HG03135 (cell line): ENCODE data around the gene COL8A1.
"Not testable (repeated sequence)": the region's sequence is repeated elsewhere in the genome, so short reads cannot be mapped to it uniquely, and the experiment has no call there.

Source experiments
- ATAC-seq: cut with Tn5 transposase; IDR thresholded peaks from one replicate; pipeline ENCODE4 v1.9.1; 2021; ENCODE audit warnings: mild to moderate bottlenecking, moderate library complexity; ENCODE audit not compliant: unreplicated experiment

The COL8A1 gene

DNA sequence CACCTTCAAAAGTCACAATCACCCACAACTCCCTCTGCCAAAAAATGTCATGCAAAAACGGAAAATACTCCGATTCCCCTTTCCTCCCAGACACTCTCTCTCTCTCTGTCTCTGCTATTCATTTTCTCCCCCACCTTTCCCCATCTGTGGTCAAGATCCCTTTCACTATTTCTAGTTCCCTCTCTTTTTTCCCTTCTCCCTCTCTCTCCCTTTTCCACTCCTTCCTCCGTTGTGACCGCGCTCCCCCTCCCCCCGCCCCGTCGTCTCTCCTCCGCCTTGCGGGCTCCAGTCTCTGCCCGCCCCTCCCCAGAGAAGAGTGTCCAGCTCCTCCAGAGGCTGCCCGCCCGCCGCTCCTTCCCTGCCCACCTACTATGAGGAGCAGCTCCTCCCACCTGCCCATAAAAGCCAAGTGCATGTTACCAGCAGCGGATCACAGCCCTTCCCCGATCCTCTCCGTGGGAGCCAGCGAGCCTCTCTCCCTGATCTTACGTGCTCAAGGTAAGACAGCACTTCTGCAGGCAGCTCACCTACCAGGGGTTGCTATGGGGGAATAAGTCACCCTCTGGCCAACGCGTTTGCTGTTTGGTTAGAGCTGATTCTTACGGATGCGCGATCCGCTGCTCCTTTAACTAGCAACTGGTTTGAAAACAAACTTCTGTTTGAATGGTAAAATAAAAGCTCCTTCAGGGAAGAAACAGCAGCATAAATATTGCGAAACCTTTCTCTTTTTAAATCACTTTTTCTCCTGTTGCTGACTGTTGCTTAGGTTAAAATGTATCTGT, at the start of gene COL8A1:
Gene COL8A1 (plus strand): TSS at position 428 of the 782 bp plus-strand sequence. CDS start 152,089 bp downstream, outside the sequence.
- no peak for ATAC-seq

DNA sequence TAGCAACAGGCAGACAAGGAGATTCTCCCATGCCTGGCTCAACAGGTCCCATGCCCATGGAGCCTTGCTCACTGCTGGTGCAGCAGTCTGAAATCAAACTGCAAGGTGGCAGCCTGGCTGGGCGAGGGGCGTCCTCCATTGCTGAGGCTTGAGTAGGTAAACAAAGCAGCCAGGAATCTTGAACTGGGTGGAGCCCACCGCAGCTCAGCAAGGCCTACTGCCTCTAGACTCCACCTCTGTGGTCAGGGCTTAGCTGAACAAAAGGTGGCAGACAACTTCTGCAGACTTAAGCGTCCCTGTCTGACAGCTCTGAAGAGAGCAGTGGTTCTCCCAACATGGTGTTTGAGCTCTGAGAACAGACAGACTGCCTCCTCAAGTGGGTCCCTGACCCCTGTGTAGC, 49.2 kb upstream of the COL8A1 start:
- not testable (repeated sequence) for ATAC-seq

DNA sequence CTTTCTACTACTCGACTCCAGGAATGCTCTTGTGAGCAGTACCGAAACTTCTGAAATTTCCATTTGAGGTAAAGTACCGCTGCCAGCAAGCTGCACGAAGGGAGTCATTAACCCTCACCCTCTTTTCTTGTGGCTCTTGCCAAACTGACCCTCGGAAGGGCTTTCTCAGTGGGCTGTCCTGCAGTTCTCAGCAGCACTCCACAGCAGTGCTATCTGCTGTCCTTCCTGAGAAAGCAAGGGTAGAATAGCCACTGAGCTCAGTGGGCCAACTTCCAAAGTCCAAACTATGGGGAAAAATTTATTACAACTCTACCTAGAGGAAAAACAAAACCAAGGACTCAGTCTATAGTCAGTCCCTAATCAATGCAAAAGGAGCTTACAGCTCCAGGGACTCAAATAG, 38.5 kb upstream of the COL8A1 start:
- ATAC-seq: no peak

DNA sequence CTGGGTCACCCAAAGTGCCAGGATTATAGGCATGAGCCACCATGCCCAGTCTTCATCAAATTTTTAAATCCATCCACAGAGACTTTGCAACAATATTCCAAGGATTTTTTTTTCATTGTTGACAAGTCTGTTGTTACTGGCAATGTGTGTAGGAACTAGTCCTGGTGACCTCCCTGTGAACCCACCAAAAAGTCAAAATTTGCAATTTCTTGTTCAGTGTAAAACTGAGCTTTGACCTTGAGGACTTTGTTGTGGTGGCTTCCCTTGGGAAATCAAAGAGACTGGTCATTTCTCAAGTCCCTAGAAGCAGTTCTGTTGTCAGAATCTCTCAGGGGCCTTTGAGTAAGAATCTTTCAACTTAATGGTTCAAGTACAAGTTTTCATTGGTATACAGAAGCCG, 36.9 kb upstream of the COL8A1 start:
- no peak for ATAC-seq

DNA sequence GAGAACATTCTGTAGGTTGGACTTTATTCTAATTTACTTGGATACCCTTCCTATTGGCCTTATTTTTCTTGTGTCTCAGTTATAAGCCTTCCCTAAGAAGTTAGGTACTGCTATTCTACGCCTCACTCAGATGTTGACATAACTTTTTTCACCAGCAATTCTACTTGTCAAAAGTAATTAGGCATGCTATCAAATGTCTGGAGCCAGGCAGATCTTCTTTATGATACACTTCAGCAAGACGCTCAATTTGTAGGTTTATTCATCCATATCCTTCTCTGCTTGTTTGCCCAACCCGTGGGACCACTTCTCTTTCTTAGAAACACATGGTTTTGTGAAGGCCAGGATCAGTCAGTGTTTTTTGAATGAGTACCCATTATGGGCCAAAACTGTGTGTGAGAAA, 36.2 kb upstream of the COL8A1 start:
- ATAC-seq: no peak

DNA sequence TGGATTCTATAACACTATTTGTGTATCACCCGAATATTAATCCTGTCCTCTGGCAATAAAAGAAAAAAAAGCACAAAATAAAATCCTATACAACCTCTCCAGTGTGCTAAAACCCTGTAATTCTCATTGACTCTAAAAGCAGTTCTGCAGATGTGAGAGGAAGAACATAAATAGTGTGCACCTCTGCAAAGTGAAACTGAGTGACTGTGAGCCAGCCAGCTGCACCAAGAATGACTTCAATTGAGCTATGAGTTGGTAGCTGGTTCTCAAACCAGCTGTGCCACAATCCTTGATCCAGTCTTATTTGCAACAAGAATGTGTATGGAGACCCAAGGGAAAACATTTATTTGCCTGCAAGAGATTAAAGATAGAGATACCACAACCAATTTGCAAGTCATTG, 31.2 kb upstream of the COL8A1 start:
- no peak for ATAC-seq

DNA sequence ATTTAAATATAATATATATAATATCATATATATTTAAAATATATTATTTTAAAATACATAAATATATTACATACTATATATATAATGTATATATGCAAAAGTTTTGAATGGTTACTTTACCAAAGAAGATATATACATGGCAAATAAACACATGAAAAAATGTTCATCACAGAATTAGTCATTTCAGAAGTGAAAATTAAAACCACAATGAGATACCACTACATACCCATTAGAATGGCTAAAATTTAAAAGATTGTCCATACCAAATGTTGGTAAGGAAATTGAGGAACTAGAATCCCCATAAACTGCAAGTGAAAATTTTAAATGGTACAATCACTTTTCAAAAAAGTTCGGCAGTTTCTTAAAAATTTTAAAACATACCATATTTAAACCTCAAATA, 23.6 kb upstream of the COL8A1 start:
- ATAC-seq: no peak

DNA sequence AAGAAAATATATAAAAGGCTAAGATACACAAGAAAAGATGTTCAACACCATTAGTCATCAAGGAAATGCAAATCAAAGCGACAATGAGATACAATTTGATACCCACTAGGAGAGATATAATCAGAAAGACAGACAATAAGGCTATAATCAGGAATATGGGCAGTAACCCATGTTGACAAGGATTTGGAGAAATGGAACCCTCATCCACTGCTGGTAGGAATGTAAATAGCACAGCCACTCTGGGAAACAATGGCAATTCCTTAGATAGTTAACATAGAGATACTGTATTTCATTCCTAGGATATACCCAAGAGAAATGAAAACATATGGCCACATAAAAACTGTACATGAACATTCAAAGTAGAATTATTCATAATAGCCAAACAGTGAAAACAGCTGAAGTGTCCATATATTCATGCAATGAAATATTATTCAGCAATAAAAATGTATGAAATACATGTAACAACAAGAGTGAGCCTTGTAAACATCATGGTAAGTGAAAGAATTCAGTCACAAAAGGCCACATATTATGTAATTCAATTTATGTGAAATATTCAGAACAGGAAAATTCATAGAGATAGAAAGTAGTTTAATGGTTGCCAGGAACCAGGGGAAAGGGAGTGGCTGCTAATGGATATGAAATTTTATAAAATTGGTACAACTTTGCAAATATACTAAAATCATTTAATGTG, 18.2 kb upstream of the COL8A1 start:
- ATAC-seq: no peak

DNA sequence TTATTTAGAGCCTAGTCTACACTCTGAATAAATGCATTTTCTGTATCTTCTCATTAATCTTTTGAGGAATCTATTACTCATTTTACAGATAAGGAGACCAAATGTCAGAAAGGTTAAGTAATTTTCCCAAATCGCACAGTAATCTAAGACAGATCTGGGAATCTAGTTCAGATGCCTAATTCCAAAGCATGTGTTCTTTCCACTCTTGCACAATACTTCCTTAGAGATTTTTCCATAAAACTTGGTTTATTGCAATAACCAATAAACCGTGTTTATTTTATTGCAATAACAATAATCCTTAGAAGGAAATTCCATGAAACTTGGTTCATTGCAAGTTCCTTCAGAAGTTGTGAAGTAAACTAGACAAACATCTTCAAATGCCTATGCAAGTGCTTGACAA, 17.4 kb upstream of the COL8A1 start:
- no peak for ATAC-seq

DNA sequence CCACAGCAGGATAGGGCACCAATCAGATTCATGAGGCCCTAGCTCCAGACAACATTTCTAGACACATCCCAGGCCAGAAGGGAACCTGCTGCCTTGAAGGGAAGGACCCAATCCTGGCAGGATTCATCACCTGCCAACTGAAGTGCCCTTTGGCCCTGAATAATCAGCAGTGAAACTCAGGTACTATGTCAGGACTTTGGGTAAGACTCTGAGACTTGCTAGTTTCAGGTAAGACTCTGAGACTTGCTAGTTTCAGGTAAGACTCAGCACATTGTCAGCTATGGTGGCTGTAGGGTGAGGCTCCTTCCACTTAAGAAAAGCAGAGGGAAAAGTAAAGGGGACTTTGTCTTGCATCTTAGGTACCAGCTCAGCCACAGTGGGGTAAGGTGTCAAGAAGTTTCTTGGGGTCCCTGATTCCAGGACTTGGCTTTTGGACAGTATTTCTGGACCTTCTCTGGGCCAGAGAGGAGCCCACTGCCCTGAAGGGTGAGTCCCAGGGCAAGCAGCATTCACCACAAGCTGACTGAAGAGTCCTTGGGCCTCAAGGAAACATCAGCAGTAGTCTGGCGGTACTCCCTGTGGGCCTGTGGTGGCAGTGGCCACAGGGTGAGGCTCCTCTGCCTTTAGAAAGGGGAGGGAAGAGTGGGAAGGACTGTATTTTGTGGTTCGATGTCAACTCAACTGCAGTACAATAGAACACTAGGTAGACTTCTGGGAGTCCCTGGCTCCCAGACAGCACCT, 13.7 kb upstream of the COL8A1 start:
- ATAC-seq: no peak

DNA sequence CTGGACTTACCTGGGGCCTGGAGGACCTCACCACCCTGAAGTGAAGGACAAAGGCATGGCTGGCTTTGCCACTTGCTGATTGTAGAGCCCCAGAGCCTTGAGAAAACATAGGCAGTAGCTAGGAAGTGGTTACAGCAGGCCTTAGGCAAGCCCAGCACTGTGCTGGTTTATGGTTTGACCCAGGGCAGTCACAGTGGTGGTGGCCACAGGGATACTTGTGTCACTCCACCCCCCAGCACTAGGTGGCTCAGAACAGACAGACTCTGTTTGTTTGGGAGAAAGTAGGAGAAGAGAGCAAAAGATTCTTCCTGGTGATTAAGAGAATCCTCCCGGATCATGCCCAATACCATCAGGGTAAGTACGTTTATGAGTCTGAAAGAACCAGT, 13.2 kb upstream of the COL8A1 start:
- ATAC-seq: no peak

DNA sequence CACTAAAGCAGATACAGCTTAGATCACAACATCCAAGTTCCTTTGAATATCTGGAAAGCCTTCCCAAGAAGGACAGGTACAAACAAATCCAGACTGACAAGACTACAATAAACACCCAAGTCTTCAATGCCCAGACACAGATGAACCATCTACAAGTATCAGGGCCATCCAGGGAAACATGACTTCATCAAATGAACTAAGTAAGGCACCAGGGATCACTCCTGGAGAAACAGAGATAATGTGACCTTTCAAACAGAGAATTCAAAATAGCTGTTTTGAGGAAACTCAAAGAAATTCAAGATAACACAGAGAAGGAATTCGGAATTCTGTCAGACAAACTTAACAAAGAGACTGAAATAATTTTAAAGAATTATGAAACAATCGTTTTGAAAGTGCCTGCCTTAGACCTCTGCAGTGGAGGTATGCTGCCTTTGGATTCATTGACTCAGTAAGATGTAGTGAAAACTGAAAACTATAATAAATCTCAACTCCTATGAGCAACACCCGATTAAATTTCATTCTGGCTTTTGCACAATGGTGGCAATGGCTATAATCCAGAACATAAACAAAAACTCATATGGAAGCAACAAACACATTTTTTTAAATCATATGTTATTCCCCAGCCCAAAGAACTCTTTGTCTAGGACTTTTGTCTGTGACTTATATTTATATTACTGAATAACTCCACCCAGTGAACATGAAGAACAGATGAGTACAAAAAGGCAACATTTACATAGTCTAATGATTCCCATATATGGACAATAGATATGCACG, 12.6 kb upstream of the COL8A1 start:
- ATAC-seq: no peak

DNA sequence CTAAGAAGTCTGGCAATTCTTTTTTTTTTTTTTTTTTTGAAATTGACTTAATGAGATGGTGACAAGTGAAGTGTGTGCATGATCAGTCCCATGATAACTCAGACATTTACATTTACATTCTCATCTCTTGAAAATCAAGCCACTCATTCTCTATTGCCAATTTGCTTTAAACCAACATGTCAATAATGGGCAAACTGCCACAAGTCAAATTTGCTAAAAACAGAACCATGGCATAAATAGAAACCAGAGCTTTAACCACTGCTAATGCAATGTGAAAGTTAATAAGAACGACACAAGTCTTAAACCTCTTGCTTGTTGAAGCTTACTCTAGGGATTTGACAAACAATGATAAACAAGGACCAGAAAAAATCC, 12.0 kb upstream of the COL8A1 start:
- ATAC-seq: peak; percentile 47

DNA sequence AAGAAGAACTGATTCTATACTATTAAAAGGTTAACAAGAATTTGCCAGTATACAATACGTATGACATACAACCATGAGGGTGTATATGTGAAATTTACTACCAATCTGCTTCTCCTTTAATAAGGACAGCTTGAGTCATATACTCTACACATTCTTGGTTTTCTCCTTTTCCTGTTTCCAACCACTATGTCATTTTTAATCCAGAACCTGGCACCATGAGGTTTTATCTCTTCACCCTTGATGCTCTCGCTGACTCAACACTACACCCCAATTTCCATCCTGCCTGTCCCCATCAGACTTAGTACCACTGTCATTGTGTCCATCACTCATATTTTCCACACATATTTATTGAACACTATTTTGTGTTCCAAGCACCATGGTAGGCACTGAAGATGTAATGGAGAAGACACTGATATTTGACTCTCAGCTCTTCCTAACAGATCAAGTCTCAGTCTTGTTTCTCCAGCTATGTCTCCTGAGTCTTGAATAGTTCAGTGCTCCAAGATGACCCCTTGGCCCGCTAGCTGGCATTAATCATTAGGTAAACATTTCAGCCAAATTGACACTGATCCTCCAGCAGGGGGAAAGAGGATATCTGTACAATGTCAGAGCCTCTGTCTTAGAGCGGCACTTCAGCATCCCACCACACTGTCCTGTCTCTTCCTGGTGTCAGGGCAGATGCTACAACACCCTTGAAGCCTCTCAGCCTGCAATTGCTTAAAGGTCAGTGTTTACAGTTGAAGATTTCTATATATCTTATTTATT, 11.2 kb upstream of the COL8A1 start:
- ATAC-seq: no peak

DNA sequence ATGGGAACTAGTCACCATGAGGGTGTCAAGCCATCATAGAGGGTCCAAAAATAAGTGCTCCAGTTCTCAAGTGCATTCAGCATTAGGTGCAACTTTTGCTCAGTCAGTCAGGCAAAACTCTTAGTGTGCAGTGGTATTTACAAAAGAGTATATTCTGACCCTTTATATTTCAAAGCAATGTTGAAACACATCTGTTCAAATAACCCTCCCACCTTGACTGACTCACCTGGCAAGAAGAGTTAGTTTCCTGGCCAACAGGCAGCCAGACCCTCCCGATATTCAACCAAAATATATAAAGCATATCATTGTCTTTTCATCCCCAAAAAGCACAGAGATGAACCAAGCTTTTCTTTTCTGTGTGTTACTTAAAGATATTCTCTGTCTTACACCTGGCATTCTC, 7.6 kb upstream of the COL8A1 start:
- no peak for ATAC-seq

DNA sequence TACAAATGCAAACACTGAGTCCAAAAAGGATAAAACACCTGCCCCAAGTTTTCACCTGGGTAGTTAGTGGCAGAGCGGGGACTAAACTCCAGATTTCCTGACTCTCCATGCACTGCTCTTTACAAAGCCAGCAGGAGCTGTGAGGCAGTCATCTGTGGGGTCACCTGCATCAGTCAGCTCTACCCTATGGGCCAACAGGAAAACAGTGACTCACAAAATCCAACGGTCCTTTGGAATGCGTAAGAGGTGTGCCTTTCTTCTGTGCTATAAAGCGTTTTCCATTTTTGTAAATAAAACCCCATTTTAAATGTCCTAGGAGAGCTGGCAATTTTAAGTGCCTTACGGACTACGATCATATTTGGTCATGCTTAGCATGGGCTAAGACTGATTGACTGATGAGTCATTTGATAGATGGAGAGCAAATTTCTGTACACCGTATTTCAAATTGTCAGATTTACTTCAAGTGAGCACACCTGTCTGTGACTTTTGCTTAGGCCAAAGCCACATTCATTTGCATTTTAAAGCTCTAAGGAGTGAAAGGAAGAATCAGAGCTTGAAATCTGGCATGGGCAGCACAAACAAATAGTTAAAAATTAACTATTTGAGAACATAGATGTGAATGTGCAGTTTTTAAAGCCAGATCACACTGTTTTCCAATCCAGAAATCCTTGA, 4.4 kb upstream of the COL8A1 start:
- ATAC-seq: peak; percentile 50

DNA sequence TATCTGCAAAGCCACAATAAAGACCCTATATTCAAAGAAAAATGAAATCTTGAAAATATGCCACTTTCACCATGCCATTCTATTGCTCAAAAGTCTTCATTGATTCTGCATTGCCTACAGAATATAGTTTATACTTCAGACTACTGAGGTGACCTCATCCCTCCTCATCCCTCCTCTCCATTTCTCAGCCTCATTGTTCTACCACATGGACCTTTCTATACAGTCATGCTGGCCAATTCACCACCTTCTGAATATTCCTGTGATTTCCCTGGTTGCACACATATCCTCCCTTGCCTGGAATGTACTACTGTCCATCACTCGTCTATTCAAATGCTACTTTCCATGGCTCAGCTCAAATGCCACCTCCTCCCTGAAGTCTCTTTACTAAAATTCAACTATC, 3.5 kb upstream of the COL8A1 start:
- no peak for ATAC-seq

DNA sequence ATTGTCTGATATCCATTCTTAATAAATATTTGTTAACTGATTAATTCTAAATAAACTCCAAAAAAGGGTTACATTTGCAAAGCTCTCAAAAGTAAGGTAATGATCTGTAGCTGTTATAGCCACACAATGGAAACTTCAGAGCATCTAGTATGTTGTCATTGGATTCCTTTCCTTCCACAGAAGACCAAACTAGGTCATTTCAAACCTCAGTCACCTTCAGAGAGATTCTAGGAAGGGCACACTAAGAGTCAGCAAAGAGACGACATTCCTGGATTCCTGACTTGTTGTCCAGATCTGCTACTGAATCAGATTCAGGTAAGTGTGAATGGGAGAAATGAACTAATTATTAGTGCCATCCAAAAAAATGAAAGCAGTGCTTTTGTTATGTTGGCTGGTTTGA, 3.0 kb upstream of the COL8A1 start:
- ATAC-seq: no peak

DNA sequence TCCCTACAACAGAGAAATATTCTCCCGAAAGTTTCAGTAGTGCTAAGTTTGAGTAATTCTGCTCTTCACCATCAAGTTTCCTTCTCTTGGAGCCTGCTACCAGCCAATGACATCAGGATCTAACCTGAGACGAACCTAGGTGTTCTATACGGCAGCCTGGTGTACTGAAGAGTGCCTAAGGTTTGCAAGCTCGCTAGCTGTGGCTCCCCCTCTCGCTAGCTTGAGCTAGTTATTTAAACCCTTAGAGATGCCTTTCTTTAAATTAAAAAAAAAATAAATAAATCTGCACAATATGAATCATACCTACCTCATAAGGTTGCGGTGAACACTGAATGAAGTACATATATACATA, 1.4 kb upstream of the COL8A1 start:
- no peak for ATAC-seq
